Measurements from ENCODE around the gene CD300A.

DNA sequence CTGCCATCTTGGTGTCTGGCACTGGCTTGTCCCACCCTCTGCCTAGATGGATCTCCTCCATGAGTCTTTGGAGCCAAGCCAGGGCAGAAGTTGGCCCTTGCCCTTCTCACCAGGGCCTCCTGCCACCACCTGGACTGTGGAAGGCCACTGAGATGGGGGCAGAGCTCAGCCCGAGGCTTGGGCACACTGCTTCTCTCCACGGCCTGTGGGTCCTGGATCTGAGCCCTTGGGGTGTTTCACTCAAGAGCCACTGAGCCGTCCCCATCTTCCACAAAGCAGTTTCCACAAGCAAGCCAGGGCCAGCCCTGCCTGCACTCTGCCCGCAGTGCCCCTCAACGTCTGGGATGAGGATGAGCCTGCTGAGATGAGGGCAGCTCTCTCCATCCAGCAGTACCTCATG, 16.7 kb upstream of the CD300A start:
- TF ChIP-seq CTCF (IDR thresholded peaks at IDR 0.05) (no peak), POLR2A (IDR thresholded peaks at IDR 0.05) (no peak)

Data from esophagus squamous epithelium (tissue), 4 donors.